ENCODE data around the gene PLK4. TPM values are rescaled to one million over a fixed set of nuclear protein-coding genes. Genes with fewer than 3 reads are reported as not detected.

PLK4 gene
- total RNA-seq, 4 donors from 2014 or later, result 3.1 to 7.8 (median 4.6) TPM

DNA sequence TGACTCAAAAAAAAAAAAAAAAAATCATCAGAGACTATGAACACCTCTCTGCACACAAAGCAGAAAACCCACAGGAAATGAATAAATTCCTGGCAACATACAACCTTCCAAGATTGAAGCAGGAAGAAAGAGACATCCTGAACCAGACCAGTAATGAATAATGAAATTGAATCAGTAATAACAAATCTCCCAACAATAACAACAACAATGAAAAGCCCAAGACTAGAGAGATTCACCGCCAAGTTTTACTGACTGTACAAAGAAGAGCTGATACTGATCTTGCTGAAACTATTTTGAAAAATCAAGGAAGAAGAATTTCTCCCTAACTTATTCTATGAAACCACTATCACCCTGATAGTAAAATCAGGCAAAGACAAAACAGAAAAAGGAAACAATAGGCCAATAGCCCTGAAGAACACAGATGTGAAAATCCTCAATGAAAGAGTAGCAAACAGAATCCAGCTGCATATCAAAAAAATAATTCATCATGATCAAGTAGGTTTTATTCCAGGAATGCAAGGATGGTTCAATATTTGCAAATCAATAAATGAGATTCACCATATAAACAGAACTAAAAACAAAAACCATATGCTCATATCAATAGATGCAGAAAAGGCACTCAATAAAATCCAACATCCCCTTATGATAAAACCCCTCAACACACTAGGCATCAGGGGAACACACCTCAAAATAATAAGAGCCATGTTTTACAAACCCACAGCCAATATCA is 31.0 kb upstream of the PLK4 start:
- no peak for TF ChIP-seq CTCF (IDR thresholded peaks at IDR 0.05; ENCODE audit: low read depth)

DNA sequence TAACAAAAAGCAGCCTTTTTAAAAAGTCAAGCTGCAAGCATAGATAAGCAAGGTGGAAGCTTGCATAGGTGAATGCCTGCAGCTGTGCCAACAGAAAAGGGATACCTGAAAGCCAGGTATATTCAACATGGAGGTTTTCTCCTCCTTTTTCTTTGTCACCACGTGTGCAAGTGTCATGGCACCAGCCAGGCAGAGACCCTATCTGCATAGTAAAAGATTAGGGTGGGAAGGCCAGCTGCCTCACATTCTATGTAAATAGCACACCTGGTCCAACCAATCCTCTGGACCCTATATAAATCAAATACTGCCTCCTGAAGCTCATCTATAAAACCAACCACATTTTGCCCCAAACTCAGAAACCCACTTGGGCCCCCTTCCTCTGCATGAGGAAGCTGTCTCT is 28.0 kb upstream of the PLK4 start:
- TF ChIP-seq CTCF (IDR thresholded peaks at IDR 0.05; ENCODE audit: low read depth), result no peak

DNA sequence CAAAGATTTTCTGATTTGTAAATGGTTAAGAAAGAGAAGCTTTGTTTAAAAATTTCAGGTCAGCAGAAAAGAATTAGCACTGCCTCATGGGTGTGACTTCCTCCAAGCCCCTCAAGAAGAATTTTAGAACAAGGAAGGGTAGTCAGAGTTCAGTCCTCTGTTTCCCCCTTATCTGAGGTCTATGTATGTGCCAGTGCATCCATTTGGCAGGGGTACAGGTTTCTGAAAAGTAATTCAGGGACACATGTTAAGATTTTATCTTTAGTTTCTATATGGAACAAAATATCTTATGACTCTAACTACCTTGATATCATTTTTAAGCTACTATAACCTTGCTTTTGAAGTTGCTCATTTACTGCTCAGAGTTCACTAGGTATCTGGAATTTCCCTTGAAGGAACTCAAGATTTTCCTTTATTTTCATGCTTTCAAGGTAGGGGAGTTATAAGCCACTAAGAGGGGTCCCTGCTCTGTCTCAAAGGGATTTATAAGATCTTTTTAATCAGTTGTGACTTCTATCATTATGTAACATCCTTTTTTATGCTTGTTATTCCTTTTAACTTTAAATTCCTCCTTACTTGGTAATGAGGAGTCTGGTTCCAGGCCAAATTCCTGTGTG is 24.4 kb upstream of the PLK4 start:
- no peak for TF ChIP-seq CTCF (IDR thresholded peaks at IDR 0.05; ENCODE audit: low read depth)

DNA sequence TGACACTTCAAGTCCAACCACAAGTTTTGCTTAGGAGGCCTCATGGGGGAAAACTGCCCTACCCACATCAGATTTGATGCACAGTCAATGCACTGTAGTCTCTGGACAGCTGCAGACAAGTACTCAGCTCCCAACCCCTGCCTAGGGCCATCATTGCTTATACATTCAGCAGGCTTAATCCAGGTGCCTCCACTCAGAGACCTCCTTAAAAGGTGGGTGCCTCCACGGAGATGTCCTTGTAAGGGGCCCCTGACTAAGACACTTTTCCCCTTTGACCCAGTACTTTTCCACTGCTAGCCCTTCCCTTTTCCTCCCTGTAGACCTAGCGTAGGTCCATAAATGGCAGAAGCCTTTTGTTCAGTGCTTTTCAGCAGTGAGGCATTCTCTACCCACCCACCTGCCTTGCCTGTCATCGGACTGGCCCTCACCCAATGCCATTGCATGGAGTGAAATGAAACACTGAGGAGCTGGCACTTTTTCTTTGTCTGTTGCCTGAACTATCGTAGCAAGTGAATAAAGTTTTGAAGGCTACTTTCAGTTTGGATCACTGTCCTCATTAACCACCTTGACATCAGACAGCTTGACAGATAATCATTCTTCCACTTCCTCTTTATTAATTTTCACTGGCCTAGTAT is 23.8 kb upstream of the PLK4 start:
- TF ChIP-seq CTCF (IDR thresholded peaks at IDR 0.05; ENCODE audit: low read depth), result no peak

- no peak for TF ChIP-seq CTCF (IDR thresholded peaks at IDR 0.05; ENCODE audit: low read depth)
Observed at GRCh38 chr4:127857641-127858040, 23.1 kb upstream of the PLK4 start.

- no peak for TF ChIP-seq CTCF (IDR thresholded peaks at IDR 0.05; ENCODE audit: low read depth)
Observed at GRCh38 chr4:127868196-127868595, 12.5 kb upstream of the PLK4 start.

- no peak for TF ChIP-seq CTCF (IDR thresholded peaks at IDR 0.05; ENCODE audit: low read depth)
Observed at GRCh38 chr4:127870281-127870680, 10.4 kb upstream of the PLK4 start.
